Panc1 (cell line): Measurements from ENCODE around the gene NADSYN1. TPM values are rescaled to one million over a fixed set of nuclear protein-coding genes. Genes with fewer than 3 reads are reported as not detected.

Experiments
- ATAC-seq: fragments of 200-7000 bp; cut with Tn5 transposase; 2 replicates; pipeline ENCODE4 v1.9.1; 2020; ENCODE audit warnings: mild to moderate bottlenecking, moderate library complexity
- BruUV-seq: library from RNA; stranded (reverse); fragments of 400-500 nt; replicated peaks from 2 replicates; lab custom pipeline; 2021; lab: Mats Ljungman, UMichigan
- CTCF ChIA-PET: fragments of 300-600 bp; sonication (Branson Sonifier 250); formaldehyde crosslinking; loops from one replicate; lab custom pipeline; 2022; ENCODE audit warnings: antibody characterized with exemption; lab: Charles Lee
- POLR2A ChIA-PET: fragments of 300-600 bp; sonication (Branson Sonifier 250); formaldehyde crosslinking; loops from one replicate; lab custom pipeline; 2022; ENCODE audit warnings: antibody characterized with exemption; lab: Charles Lee
- DNase-seq: peaks from one replicate; pipeline ENCODE4 v3.0.0-alpha.2; 2010; ENCODE audit warnings: low read depth, low spot score
- H3K27ac ChIP-seq: 2 replicates; pipeline ENCODE4 v1.5.1; 2011; ENCODE audit warnings: mild to moderate bottlenecking, low read length, inconsistent platforms
- H3K27me3 ChIP-seq: fragments of 200-500 bp; sonication (Bioruptor generic); 2 replicates; pipeline ENCODE4 v1.6.0; 2014; ENCODE audit warnings: low read length, inconsistent platforms; ENCODE audit not compliant: control insufficient read depth, insufficient read depth
- H3K36me3 ChIP-seq: fragments of 200-500 bp; sonication (Bioruptor generic); 2 replicates; pipeline ENCODE4 v1.5.1; 2014; ENCODE audit warnings: inconsistent platforms, mild to moderate bottlenecking, low read length, moderate library complexity; ENCODE audit not compliant: control insufficient read depth, insufficient read depth
- H3K4me1 ChIP-seq: 2 replicates; pipeline ENCODE4 v1.5.1; 2011; ENCODE audit warnings: inconsistent platforms, mild to moderate bottlenecking, low read length, moderate library complexity; ENCODE audit not compliant: control insufficient read depth, insufficient read depth
- H3K4me3 ChIP-seq, 2 experiments: 2 replicates each; pipeline ENCODE4 v1.5.1; 2011 to 2012; ENCODE audit warnings: low read depth in 2 of 2, low read length in 2 of 2, mild to moderate bottlenecking in 2 of 2, inconsistent platforms in 1 of 2, moderate library complexity in 1 of 2
- H3K9me3 ChIP-seq: fragments of 200-500 bp; sonication (Bioruptor generic); 2 replicates; pipeline ENCODE4 v1.5.1; 2014; ENCODE audit warnings: low read depth, mild to moderate bottlenecking, inconsistent platforms, low read length, moderate library complexity; ENCODE audit not compliant: control insufficient read depth, insufficient read depth
- POLR2AphosphoS5 ChIP-seq: IDR thresholded peaks from 2 replicates; pipeline ENCODE4 v1.6.1; 2012; ENCODE audit warnings: mild to moderate bottlenecking, low read depth, low read length, moderate library complexity
- SIN3A ChIP-seq: IDR thresholded peaks from 2 replicates; pipeline ENCODE4 v1.6.1; 2012; ENCODE audit warnings: low read depth, mild to moderate bottlenecking, low read length, moderate library complexity, borderline replicate concordance; ENCODE audit not compliant: insufficient read depth
- TCF7L2 ChIP-seq: IDR thresholded peaks from 2 replicates; pipeline ENCODE4 v1.6.1; 2011; ENCODE audit warnings: mild to moderate bottlenecking, low read depth, low read length, inconsistent platforms
- in situ Hi-C: cut with HindIII; loops from 2 replicates; pipeline ENCODE4 v1.10.0; 2016; ENCODE audit warnings: low sequenced_read_pairs, low pct_unique_long_range_greater_than_20kb
- intact Hi-C: fragments of 100-400 bp; cut with micrococcal nuclease; formaldehyde crosslinking; loops from one replicate; pipeline ENCODE4 v1.10.0; 2022; ENCODE audit not compliant: unreplicated experiment
- total RNA-seq: library from RNA; stranded (reverse); gene quantifications from one replicate; pipeline ENCODE4 v1.2.1, GENCODE V29; 2021; ENCODE audit not compliant: unreplicated experiment
- TF ChIP-seq, protein P1 (sequence below), 2 experiments: IDR thresholded peaks; 2 replicates each; pipeline ENCODE4 v1.6.1; 2011 to 2012; ENCODE audit warnings: low read depth in 2 of 2, control low read depth in 1 of 2, low read length in 1 of 2, mild to moderate bottlenecking in 1 of 2, moderate library complexity in 1 of 2; ENCODE audit not compliant: insufficient read depth in 1 of 2
- TF ChIP-seq, protein P2 (sequence below): fragments of 450-650 bp; IDR thresholded peaks from 2 replicates; pipeline ENCODE4 v1.5.1; 2017; ENCODE audit warnings: mild to moderate bottlenecking

Gene NADSYN1
- total RNA-seq, 1 experiment from 2014 or later, result 76.1 TPM

DNA sequence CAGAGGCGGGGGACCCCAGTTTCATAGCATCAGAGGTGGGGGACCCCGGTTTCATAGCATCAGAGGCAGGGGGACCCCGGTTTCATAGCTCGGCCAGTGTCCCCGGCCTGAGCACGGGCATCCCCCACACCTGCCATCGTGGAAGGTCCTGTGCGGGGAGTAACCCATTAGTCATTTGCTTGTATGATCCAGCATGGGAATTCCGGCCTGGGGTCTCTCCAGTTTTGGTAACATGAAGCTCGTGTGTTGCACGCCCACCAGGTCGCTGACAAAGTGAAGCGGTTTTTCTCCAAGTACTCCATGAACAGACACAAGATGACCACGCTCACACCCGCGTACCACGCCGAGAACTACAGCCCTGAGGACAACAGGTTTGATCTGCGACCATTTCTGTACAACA lies 45.1 kb downstream of the NADSYN1 start:
- Histone ChIP-seq H3K4me1 (no peaks in the 10 kb centered on the region), H3K27me3 (no peaks in the 10 kb centered on the region), H3K27ac (no peak overlapping the region), H3K4me3 (no peak overlapping the region), H3K9me3 (no peaks in the 10 kb centered on the region), H3K36me3 (peaks cover 4% of the 10 kb centered on the region; the same call in 1 of the 2 replicates)
- no peak for DNase-seq
- POLR2A ChIA-PET, result no interaction called here
- TF ChIP-seq POLR2AphosphoS5 (no peak), SIN3A (no peak), TCF7L2 (no peak)
- TF ChIP-seq, protein P1, sequence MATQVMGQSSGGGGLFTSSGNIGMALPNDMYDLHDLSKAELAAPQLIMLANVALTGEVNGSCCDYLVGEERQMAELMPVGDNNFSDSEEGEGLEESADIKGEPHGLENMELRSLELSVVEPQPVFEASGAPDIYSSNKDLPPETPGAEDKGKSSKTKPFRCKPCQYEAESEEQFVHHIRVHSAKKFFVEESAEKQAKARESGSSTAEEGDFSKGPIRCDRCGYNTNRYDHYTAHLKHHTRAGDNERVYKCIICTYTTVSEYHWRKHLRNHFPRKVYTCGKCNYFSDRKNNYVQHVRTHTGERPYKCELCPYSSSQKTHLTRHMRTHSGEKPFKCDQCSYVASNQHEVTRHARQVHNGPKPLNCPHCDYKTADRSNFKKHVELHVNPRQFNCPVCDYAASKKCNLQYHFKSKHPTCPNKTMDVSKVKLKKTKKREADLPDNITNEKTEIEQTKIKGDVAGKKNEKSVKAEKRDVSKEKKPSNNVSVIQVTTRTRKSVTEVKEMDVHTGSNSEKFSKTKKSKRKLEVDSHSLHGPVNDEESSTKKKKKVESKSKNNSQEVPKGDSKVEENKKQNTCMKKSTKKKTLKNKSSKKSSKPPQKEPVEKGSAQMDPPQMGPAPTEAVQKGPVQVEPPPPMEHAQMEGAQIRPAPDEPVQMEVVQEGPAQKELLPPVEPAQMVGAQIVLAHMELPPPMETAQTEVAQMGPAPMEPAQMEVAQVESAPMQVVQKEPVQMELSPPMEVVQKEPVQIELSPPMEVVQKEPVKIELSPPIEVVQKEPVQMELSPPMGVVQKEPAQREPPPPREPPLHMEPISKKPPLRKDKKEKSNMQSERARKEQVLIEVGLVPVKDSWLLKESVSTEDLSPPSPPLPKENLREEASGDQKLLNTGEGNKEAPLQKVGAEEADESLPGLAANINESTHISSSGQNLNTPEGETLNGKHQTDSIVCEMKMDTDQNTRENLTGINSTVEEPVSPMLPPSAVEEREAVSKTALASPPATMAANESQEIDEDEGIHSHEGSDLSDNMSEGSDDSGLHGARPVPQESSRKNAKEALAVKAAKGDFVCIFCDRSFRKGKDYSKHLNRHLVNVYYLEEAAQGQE (IDR thresholded peaks at IDR 0.05; ENCODE audit: insufficient read depth in 1 of 2, low read depth in 2 of 2, low read length in 1 of 2), result no peak
- TF ChIP-seq, protein P2, sequence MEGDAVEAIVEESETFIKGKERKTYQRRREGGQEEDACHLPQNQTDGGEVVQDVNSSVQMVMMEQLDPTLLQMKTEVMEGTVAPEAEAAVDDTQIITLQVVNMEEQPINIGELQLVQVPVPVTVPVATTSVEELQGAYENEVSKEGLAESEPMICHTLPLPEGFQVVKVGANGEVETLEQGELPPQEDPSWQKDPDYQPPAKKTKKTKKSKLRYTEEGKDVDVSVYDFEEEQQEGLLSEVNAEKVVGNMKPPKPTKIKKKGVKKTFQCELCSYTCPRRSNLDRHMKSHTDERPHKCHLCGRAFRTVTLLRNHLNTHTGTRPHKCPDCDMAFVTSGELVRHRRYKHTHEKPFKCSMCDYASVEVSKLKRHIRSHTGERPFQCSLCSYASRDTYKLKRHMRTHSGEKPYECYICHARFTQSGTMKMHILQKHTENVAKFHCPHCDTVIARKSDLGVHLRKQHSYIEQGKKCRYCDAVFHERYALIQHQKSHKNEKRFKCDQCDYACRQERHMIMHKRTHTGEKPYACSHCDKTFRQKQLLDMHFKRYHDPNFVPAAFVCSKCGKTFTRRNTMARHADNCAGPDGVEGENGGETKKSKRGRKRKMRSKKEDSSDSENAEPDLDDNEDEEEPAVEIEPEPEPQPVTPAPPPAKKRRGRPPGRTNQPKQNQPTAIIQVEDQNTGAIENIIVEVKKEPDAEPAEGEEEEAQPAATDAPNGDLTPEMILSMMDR, result no peak
- in situ Hi-C loops, result no loop called here
- intact Hi-C loops, result no loop called here
- ATAC-seq, result no peak
- CTCF ChIA-PET, result no interaction called here
- no TSS peak for BruUV-seq

DNA sequence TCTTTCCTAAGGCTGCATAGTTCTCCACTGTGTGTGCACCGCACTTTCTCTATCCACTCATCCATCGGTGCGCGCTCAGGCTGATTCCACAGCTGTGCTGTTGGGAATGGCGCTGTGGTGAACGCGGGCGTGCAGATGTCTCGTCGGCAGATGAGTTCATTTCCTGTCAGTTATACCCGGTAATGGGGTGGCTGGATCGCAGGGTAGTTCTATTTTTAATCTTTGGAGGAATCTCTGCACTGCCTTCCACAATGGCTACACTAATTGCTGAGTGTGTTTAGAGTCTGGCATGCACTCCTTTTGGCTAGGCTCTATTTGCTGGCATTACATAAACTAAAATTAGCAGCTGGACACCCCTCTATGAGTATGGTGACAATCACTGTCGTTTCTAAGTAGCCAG lies 46.1 kb downstream of the NADSYN1 start:
- in situ Hi-C loops, result no loop called here
- CTCF ChIA-PET, result no interaction called here
- intact Hi-C loops, result no loop called here
- no peaks in the 10 kb centered on the region for H3K9me3 ChIP-seq
- ATAC-seq (no peak), DNase-seq (no peak)
- no peaks in the 10 kb centered on the region for H3K27me3 ChIP-seq
- H3K36me3 ChIP-seq, result peaks cover 4% of the 10 kb centered on the region; the same call in 1 of the 2 replicates
- H3K4me3 ChIP-seq, result no peak overlapping the region
- TF ChIP-seq POLR2AphosphoS5, result no peak
- TF ChIP-seq, protein P2, result no peak
- no peak for TF ChIP-seq SIN3A
- no peak for TF ChIP-seq TCF7L2
- TF ChIP-seq, protein P1 (IDR thresholded peaks at IDR 0.05; ENCODE audit: insufficient read depth in 1 of 2, low read depth in 2 of 2, low read length in 1 of 2), result no peak
- no TSS peak for BruUV-seq
- H3K4me1 ChIP-seq, result no peaks in the 10 kb centered on the region
- no peak overlapping the region for H3K27ac ChIP-seq
- POLR2A ChIA-PET, result no interaction called here
